ENCODE measurements around the gene MOSMO.
"Not testable (repeated sequence)": the region's sequence is repeated elsewhere in the genome, so short reads cannot be mapped to it uniquely, and the experiment has no call there.

MOSMO gene

GRCh38 chr16:22003195-22003594 lies 4.7 kb upstream of the MOSMO start:
- no peak for DNase-seq (ENCODE audit: low read depth)

GRCh38 chr16:22004341-22004740 lies 3.6 kb upstream of the MOSMO start:
- no peak for DNase-seq (ENCODE audit: low read depth)

- no peak for DNase-seq (ENCODE audit: low read depth)
Measured at GRCh38 chr16:22005746-22006145, 2.2 kb upstream of the MOSMO start.

GRCh38 chr16:22006636-22007035 lies 1.3 kb upstream of the MOSMO start:
- no peak for DNase-seq (ENCODE audit: low read depth)

- no peak for DNase-seq (ENCODE audit: low read depth)
Measured at GRCh38 chr16:22007159-22007508, 777 bp upstream of the MOSMO start.

GRCh38 chr16:22008215-22009059 lies 526 bp downstream of the MOSMO start:
- DNase-seq (ENCODE audit: low read depth): no peak

- no peak for DNase-seq (ENCODE audit: low read depth)
Measured at GRCh38 chr16:22010902-22011301, 3.0 kb downstream of the MOSMO start.

- DNase-seq (ENCODE audit: low read depth): no peak
Measured at GRCh38 chr16:22012241-22012640, 4.3 kb downstream of the MOSMO start.

GRCh38 chr16:22013486-22013885 lies 5.6 kb downstream of the MOSMO start:
- no peak for DNase-seq (ENCODE audit: low read depth)

- DNase-seq (ENCODE audit: low read depth): no peak
Measured at GRCh38 chr16:22014271-22014873, 6.5 kb downstream of the MOSMO start.

GRCh38 chr16:22016927-22017326 lies 9.0 kb downstream of the MOSMO start:
- DNase-seq (ENCODE audit: low read depth): no peak

- no peak for DNase-seq (ENCODE audit: low read depth)
Measured at GRCh38 chr16:22018559-22018958, 10.6 kb downstream of the MOSMO start.

GRCh38 chr16:22022151-22022550 lies 14.2 kb downstream of the MOSMO start:
- DNase-seq (ENCODE audit: low read depth): no peak

GRCh38 chr16:22023505-22023904 lies 15.6 kb downstream of the MOSMO start:
- DNase-seq (ENCODE audit: low read depth): no peak

- not testable (repeated sequence) for DNase-seq (ENCODE audit: low read depth)
Measured at GRCh38 chr16:22024785-22025184, 16.9 kb downstream of the MOSMO start.

- no peak for DNase-seq (ENCODE audit: low read depth)
Measured at GRCh38 chr16:22027633-22028032, 19.7 kb downstream of the MOSMO start.

GRCh38 chr16:22029632-22030031 lies 21.7 kb downstream of the MOSMO start:
- DNase-seq (ENCODE audit: low read depth): no peak

- no peak for DNase-seq (ENCODE audit: low read depth)
Measured at GRCh38 chr16:22030087-22030812, 22.3 kb downstream of the MOSMO start.

GRCh38 chr16:22031483-22032083 lies 23.7 kb downstream of the MOSMO start:
- no peak for DNase-seq (ENCODE audit: low read depth)

GRCh38 chr16:22034503-22034902 lies 26.6 kb downstream of the MOSMO start:
- no peak for DNase-seq (ENCODE audit: low read depth)

- DNase-seq (ENCODE audit: low read depth): no peak
Measured at GRCh38 chr16:22035153-22035552, 27.2 kb downstream of the MOSMO start.

GRCh38 chr16:22043882-22044281 lies 36.0 kb downstream of the MOSMO start:
- DNase-seq (ENCODE audit: low read depth): not testable (repeated sequence)

GRCh38 chr16:22045888-22046287 lies 38.0 kb downstream of the MOSMO start:
- not testable (repeated sequence) for DNase-seq (ENCODE audit: low read depth)

Data from activated gamma-delta T cell treated with anti-CD3 and anti-CD28 coated beads, Interleukin-2, amount 50 U/mL, for 16 hours (primary cell).